IPS-18c (cell line): ENCODE data around the gene DUSP28.

Source experiments
- H3K4me3 ChIP-seq: 2 replicates; pipeline ENCODE4 v1.7.0; 2013; ENCODE audit warnings: low read depth, mild to moderate bottlenecking, low read length, moderate library complexity; ENCODE audit not compliant: insufficient read depth
- H3K9me3 ChIP-seq: one replicate; pipeline ENCODE4 v1.6.1; 2013; ENCODE audit warnings: mild to moderate bottlenecking, low read length, moderate library complexity; ENCODE audit not compliant: control insufficient read depth, insufficient read depth

DUSP28 gene

DNA sequence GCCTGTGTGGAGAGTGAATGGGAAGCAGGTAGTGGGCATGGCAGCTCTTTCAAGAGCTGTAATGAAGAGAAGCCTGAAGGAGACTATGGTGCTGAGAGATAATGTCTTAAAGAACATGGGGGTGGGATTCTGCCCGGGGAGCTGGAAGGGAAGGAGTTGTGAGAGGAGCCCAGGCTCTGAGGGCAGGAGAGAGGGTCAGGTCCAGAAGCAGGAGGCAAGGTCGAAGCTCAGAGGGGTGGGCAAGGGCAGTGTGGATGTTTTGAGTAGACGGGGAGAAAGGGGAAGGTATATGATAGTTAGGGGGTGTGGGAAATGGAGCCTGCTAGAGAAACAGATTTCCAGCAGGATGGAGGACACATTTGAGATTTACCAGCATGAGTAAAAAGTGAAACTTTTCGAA lies 28.5 kb downstream of the DUSP28 start:
- H3K4me3 ChIP-seq, result no peak overlapping the region
- peaks cover 2% of the 10 kb centered on the region for H3K9me3 ChIP-seq

GRCh38 chr2:240589375-240589774 lies 29.2 kb downstream of the DUSP28 start:
- Histone ChIP-seq H3K4me3 (no peak overlapping the region), H3K9me3 (peaks cover 2% of the 10 kb centered on the region)

GRCh38 chr2:240589850-240590525 lies 29.8 kb downstream of the DUSP28 start:
- H3K9me3 ChIP-seq, result peaks cover 2% of the 10 kb centered on the region
- no peak overlapping the region for H3K4me3 ChIP-seq

DNA sequence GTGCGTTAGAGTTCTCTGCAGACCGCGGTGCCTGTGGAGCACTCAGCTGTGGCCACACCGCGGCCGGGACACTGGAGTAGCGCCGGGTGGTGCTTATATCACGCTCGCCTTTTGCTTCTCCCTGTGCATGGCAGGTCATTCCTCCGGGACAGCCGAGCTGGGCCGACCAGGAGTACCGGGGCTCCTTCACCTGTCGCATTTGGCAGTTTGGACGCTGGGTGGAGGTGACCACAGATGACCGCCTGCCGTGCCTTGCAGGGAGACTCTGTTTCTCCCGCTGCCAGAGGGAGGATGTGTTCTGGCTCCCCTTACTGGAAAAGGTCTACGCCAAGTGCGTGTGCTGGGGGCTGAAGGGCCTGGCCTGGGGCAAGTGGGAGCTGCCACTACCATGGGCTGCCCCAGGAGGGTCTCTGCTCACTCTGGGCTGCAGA lies 30.5 kb downstream of the DUSP28 start:
- Histone ChIP-seq H3K4me3 (no peak overlapping the region), H3K9me3 (peaks cover 2% of the 10 kb centered on the region)

DNA sequence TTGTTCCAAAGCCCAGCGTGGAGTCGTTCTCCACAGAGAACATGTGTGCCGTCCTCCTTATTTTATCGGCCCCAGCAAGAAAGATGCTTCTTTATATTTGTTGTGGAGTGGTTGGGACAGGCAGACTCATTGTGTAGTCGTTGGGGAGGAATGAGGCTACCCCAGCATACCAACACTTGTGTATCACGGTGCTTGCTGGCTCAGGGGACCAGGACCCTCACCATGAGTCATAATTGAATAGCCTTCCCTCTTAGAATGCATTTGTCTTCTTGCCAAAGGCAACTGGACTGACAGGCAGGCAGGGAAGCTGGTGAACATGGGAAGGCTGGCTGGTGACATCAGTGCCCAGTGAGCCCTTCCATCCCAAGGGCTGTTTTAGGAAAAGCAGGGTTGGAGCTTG lies 31.1 kb downstream of the DUSP28 start:
- H3K4me3 ChIP-seq, result no peak overlapping the region
- peaks cover 2% of the 10 kb centered on the region for H3K9me3 ChIP-seq

DNA sequence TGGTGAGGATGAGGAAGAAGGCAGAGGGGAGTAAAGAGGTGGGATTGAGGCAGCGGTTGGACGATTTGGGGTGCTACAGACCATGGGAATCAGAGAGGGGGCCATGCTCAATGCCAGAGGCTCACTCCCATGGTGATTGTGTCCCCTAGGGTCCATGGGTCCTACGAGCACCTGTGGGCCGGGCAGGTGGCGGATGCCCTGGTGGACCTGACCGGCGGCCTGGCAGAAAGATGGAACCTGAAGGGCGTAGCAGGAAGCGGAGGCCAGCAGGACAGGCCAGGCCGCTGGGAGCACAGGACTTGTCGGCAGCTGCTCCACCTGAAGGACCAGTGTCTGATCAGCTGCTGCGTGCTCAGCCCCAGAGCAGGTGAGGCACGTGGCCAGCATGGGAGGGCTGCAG lies 31.6 kb downstream of the DUSP28 start:
- no peak overlapping the region for H3K4me3 ChIP-seq
- peaks cover 2% of the 10 kb centered on the region for H3K9me3 ChIP-seq

DNA sequence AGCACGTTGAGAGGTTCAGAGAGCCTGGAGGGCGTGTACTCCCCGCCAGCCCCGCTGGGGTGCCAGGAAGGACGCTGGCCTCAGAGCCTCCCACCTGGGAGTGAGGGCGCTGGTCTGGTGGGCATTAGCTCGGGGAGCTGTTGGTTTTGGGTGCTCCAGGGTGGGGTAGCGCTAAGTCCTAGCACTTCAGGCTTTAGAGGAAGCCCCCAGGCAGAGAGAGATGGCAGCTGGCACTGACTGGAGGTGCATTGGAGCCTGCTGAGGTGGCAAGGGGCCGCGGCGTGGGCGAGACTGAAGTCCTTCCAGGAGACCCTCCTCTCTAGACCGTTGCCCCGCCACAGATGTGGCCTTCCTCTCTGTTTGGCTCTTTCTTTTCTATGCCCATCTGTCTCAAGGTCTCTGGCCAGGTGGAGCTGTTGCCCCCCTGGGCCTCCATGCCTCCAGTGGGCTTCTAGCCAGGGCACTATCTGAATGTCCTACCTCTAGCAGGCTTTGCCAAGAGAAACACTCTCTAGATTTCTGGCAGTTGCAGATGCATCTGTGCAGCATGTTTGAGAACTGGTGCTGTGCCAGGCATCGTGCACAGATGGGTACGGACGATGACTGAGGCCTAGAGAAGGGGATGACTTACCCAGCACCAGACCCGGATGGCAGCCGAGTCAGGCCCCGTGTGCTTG lies 33.0 kb downstream of the DUSP28 start:
- H3K4me3 ChIP-seq, result no peak overlapping the region
- H3K9me3 ChIP-seq, result peaks cover 2% of the 10 kb centered on the region

DNA sequence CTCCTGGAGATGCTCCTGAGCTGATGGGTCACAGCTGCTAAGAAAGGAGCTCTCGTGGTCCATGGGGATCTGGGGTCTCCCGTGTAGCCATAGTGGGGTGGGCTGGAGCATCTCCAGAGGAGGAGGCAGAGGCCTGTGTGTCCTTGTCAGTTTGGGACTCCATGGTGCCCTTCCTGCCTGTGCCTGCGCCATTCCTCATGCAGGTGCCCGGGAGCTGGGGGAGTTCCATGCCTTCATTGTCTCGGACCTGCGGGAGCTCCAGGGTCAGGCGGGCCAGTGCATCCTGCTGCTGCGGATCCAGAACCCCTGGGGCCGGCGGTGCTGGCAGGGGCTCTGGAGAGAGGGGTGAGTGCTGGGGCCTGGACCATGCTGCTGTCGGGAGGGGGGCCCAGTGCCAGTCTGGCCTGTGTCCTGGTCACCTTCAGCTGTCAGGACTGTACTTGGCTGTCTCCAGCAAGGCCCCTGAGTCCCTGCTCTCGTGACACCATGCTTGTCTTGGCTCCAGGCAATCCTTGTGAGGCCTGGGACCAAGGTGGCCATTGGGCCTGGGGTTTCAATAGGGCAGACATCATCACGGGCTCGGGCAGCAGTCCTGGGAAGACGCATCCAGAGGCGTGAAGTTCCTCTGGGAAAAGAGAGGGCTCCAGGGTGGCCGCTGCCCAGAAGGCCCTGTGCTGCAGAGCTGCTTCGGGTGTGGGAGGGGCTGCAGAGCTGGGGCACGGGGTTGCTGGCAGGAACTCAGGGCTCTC lies 33.7 kb downstream of the DUSP28 start:
- Histone ChIP-seq H3K9me3 (peaks cover 2% of the 10 kb centered on the region), H3K4me3 (no peak overlapping the region)

- H3K9me3 ChIP-seq, result peaks cover 2% of the 10 kb centered on the region
- no peak overlapping the region for H3K4me3 ChIP-seq
Observed at GRCh38 chr2:240594511-240595380, 34.6 kb downstream of the DUSP28 start.

- peaks cover 2% of the 10 kb centered on the region for H3K9me3 ChIP-seq
- no peak overlapping the region for H3K4me3 ChIP-seq
Observed at GRCh38 chr2:240595381-240596079, 35.4 kb downstream of the DUSP28 start.

DNA sequence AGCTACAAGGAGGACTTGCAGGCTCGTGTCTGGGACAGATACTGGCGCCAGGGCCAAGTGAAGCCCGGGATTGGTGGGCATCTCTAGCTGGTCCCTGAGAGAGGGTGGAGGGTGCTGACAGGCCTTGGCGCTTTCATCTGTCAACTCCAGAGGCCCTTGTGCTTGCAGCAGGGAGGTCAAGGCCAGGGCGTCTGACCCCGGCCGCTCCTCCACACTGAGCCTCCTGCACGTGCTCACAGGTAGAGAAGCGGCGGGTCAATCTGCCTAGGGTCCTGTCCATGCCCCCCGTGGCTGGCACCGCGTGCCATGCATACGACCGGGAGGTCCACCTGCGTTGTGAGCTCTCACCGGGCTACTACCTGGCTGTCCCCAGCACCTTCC lies 35.9 kb downstream of the DUSP28 start:
- peaks cover 2% of the 10 kb centered on the region for H3K9me3 ChIP-seq
- H3K4me3 ChIP-seq, result no peak overlapping the region

DNA sequence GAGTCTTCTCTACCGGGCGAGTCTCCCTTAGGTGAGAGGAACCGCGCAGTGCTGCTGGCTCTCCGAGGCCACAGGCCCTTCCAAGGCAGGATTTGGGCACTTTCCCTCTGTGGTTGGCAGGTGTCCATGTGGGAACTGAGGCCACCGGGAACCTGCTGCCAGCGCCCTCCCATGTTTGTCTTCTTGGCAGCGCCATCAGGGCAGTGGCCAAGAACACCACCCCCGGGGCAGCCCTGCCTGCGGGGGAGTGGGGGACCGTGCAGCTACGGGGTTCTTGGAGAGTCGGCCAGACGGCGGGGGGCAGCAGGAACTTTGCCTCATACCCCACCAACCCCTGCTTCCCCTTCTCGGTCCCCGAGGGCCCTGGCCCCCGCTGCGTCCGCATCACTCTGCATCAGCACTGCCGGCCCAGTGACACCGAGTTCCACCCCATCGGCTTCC lies 36.4 kb downstream of the DUSP28 start:
- Histone ChIP-seq H3K9me3 (peaks cover 2% of the 10 kb centered on the region), H3K4me3 (no peak overlapping the region)

- H3K4me3 ChIP-seq, result no peak overlapping the region
- peaks cover 2% of the 10 kb centered on the region for H3K9me3 ChIP-seq
Observed at GRCh38 chr2:240597054-240597418, 36.9 kb downstream of the DUSP28 start.

DNA sequence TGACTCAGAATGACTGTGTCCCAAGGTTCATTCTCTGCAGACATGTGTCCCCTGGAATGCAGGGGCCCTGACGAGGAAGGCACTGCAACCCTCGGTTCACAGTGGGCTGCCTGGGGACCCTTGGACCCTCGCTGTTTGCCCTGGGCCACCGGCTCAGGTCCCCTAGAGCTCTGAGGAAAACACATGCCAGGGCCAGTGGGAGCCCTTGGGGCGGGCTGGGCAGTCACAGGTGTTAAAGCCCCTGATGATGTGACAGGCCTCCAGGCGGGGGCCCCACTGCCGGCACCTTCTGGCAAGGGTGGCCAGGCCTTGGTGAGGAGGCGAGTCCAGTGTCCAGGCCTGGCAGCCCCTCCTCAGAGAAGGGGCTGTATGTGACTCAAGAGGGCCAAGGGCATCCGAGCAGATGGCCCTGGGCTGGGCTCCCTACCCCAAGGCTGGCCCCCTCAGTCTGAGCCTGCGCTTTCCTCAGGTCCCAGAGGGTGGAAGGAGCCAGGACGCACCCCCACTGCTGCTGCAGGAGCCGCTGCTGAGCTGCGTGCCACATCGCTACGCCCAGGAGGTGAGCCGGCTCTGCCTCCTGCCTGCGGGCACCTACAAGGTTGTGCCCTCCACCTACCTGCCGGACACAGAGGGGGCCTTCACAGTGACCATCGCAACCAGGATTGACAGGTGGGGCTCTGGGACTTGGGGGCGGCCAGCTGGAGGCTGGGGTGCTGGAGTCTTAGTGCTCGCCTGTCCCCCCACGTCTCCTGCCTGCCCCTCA lies 37.4 kb downstream of the DUSP28 start:
- H3K4me3 ChIP-seq, result no peak overlapping the region
- peaks cover 2% of the 10 kb centered on the region for H3K9me3 ChIP-seq

GRCh38 chr2:240598311-240598911 lies 38.3 kb downstream of the DUSP28 start:
- no peaks in the 10 kb centered on the region for H3K9me3 ChIP-seq

DNA sequence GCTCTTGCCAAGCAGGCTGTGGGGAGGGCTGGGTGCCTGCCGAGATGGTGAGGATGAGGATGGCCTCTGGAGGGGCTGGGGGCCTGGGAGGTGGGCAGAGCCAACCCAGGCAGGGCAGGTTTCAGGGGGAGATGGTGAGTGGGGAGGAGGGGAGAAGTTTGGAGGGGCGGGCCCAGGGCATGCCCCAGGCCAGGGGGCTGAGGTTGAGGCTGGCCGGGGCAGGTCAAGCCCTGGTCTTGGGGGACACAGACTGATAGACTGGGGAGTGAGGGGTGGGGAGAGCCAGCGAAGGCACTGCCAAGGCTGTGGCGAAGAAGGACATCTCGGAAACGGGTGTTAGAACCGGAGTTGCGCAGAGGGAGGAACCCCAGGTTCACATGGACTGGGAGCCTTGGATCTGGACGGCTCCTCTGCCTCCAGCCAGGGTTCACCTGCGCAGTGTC lies 39.0 kb downstream of the DUSP28 start:
- no peaks in the 10 kb centered on the region for H3K9me3 ChIP-seq
- no peak overlapping the region for H3K4me3 ChIP-seq

More at GRCh38 chr2:240598311-240598911, 38.3 kb downstream of the DUSP28 start:
- H3K4me3 ChIP-seq, result no peak overlapping the region
